Naive thymus-derived CD4-positive, alpha-beta T cell (primary cell): ENCODE data around the gene LIMS2. TPM values are rescaled to one million over a fixed set of nuclear protein-coding genes. Genes with fewer than 3 reads are reported as not detected.

Source experiments
- ATAC-seq: fragments of 150-1000 bp; cut with Tn5 transposase; 2 replicates; pipeline ENCODE4 v1.10.0; 2021; ENCODE audit warnings: mild to moderate bottlenecking, moderate library complexity
- CTCF ChIA-PET: fragments of 350-600 bp; sonication (Branson Sonifier 250); formaldehyde crosslinking; loops from one replicate; lab custom pipeline; 2021; ENCODE audit warnings: antibody characterized with exemption; lab: Charles Lee
- POLR2A ChIA-PET: fragments of 350-600 bp; sonication (Branson Sonifier 250); formaldehyde crosslinking; loops from one replicate; lab custom pipeline; 2021; ENCODE audit warnings: antibody characterized with exemption, inconsistent platforms; lab: Charles Lee
- DNase-seq, 9 donors: peaks; one replicate each; pipeline versions ENCODE4 v3.0.0 to v3.0.0-alpha.2; 2020 to 2022; ENCODE audit warnings: mixed read lengths in 1 of 9
- H3K27ac ChIP-seq: one replicate; pipeline ENCODE4 v1.7.0; 2013; ENCODE audit warnings: mild to moderate bottlenecking, low read depth, low read length, moderate library complexity
- H3K27me3 ChIP-seq, 2 donors: one replicate each; pipeline ENCODE4 v1.7.0; 2013; ENCODE audit warnings: low read length in 2 of 2, mild to moderate bottlenecking in 2 of 2, moderate library complexity in 2 of 2; ENCODE audit not compliant: control insufficient read depth in 2 of 2, insufficient read depth in 2 of 2
- H3K36me3 ChIP-seq, 3 experiments: 1 replicate in 2 of 3; 2 replicates in 1 of 3; pipeline ENCODE4 v1.7.0; 2013; ENCODE audit warnings: low read length in 3 of 3, mild to moderate bottlenecking in 3 of 3, moderate library complexity in 1 of 3; ENCODE audit not compliant: insufficient read depth in 3 of 3, control insufficient read depth in 2 of 3
- H3K4me1 ChIP-seq, 2 donors: one replicate each; pipeline ENCODE4 v1.7.0; 2013; ENCODE audit warnings: low read length in 2 of 2, mild to moderate bottlenecking in 2 of 2, moderate library complexity in 1 of 2; ENCODE audit not compliant: control insufficient read depth in 2 of 2, insufficient read depth in 2 of 2
- H3K4me3 ChIP-seq: 2 replicates; pipeline ENCODE4 v1.7.0; 2013; ENCODE audit warnings: mild to moderate bottlenecking, low read length
- H3K9me3 ChIP-seq, 3 experiments: 1 replicate in 2 of 3; 2 replicates in 1 of 3; pipeline ENCODE4 v1.7.0; 2013; ENCODE audit warnings: low read length in 3 of 3; ENCODE audit not compliant: control insufficient read depth in 2 of 3
- H3K27ac Mint-ChIP-seq, 9 donors: one replicate each; pipeline ENCODE4 v1.8.0; 2020 to 2022; ENCODE audit warnings: mixed read lengths in 9 of 9, mild to moderate bottlenecking in 8 of 9, moderate library complexity in 5 of 9, inconsistent platforms in 2 of 9
- H3K27me3 Mint-ChIP-seq, 5 donors: one replicate each; pipeline ENCODE4 v1.8.0; 2021 to 2022; ENCODE audit warnings: mixed read lengths in 5 of 5, mild to moderate bottlenecking in 1 of 5
- H3K36me3 Mint-ChIP-seq, 5 donors: one replicate each; pipeline ENCODE4 v1.8.0; 2020 to 2022; ENCODE audit warnings: mixed read lengths in 5 of 5, mild to moderate bottlenecking in 3 of 5, inconsistent platforms in 1 of 5
- H3K4me1 Mint-ChIP-seq, 7 donors: one replicate each; pipeline ENCODE4 v1.8.0; 2020 to 2022; ENCODE audit warnings: mixed read lengths in 7 of 7, mild to moderate bottlenecking in 3 of 7, inconsistent platforms in 1 of 7
- H3K4me3 Mint-ChIP-seq, 10 donors: one replicate each; pipeline ENCODE4 v1.8.0; 2020 to 2022; ENCODE audit warnings: mild to moderate bottlenecking in 10 of 10, mixed read lengths in 10 of 10, moderate library complexity in 6 of 10, inconsistent platforms in 2 of 10
- H3K9me3 Mint-ChIP-seq, 11 donors: one replicate each; pipeline ENCODE4 v1.8.0; 2020 to 2022; ENCODE audit warnings: mixed read lengths in 11 of 11, mild to moderate bottlenecking in 4 of 11, inconsistent platforms in 1 of 11, moderate library complexity in 1 of 11
- intact Hi-C, 2 donors: fragments of 100-400 bp; cut with micrococcal nuclease; formaldehyde crosslinking; loops; one replicate each; pipeline ENCODE4 v1.15.1; 2023
- polyA plus RNA-seq, 2 donors: library from polyadenylated mRNA; unstranded; fragments of 300-500 nt; fragmentation: Illumina TruSeq; gene quantifications; one replicate each; pipeline ENCODE4 v1.2.3, GENCODE V29; 2021
- total RNA-seq, 6 experiments: library from RNA in 5 of 6; stranded (reverse) in 5 of 6; gene quantifications; 1 replicate in 5 of 6; 2 replicates in 1 of 6; pipeline ENCODE4 v1.2.3 and lab custom pipeline; 2021 to 2026

Gene LIMS2, protein sequence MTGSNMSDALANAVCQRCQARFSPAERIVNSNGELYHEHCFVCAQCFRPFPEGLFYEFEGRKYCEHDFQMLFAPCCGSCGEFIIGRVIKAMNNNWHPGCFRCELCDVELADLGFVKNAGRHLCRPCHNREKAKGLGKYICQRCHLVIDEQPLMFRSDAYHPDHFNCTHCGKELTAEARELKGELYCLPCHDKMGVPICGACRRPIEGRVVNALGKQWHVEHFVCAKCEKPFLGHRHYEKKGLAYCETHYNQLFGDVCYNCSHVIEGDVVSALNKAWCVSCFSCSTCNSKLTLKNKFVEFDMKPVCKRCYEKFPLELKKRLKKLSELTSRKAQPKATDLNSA
- total RNA-seq (10 to 100 TPM in 2 of 5 experiments, 1 to 10 TPM in 3; 5.3 to 13.7 (median 10.0) TPM), polyA plus RNA-seq (10 to 100 TPM; 17.0 to 27.0 TPM), total RNA-seq (lab: John Stamatoyannopoulos, UW) (3.2 reads per million, percentile 17 among the genes with 10 or more reads in this experiment)

DNA sequence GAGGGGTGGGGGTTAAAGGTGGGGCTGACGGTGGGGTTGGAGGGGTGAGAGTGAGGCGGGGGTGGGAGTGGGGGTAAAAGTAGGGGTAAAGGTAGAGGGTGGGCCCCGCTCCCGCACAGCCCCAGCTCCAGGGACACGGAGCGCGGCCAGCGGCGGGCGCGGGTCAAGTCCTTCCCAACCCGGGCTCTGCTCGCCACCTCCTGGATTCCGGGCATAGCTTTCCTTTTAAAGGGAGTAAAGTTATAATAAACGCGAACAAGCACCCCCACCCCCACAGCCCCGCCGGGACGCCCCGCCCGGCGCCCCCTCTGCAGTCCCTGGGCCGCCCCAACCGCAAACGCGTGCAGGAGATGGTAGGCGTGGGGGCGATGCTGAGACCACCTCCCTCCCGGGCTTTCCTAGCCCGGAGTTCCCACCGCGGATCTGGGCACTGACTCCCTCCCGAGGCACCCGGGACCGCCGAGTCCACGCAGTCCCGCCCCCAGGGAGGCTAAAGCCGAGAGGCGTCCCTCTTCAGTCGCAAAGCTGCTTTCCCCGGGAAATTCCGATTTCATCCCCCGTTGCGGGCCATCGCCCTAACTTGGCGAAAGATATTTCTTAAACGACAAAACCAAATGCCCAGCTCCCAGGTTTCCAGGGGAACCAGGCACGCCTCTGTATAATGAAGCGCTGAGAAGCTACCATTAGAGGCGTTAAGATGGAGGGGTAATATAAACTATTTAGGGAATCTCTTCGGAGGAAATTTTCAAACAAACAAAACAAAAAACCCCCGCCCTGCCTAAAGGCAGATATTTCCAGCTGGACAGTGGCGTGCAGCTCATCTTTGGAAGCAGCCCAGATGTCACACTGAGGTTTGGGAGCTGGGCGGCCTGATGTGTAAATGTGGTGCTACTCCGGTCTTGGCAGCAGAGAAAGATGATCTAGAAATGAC is at the start of gene LIMS2:
Gene LIMS2, minus strand, starts transcription at position 200 of the 931 bp plus-strand sequence. CDS start 506 bp downstream, outside the sequence.
- no peak for ATAC-seq
- no peak for DNase-seq

DNA sequence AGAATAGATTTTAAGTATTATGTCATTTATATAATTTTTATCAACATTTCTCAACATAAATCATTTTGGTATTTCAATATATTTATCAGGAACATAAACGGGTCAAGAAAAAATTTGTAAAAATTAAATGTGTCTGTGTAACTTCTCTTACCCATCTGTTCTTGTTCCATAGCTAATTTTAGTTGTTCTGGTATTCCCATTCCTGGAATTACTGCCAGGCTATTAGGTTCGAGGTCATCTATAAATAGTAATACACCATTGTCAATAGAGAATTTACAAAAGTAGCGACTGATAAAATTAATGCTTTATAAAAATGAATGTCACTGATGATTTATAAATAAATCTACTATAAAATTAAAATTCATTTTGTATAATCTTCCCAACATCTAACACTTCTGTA is 47.5 kb upstream of the LIMS2 start:
- Mint-ChIP-seq H3K27ac (no peak overlapping the region), H3K36me3 (peaks cover 18 to 59% (median 25%) of the 10 kb centered on the region in 5 donors), H3K4me1 (peaks cover 0 to 12% (median 0%) of the 10 kb centered on the region in 7 donors), H3K27me3 (no peaks in the 10 kb centered on the region), H3K4me3 (no peak overlapping the region), H3K9me3 (no peaks in the 10 kb centered on the region)
- H3K27ac ChIP-seq = no peak overlapping the region
- DNase-seq = no peak
- POLR2A ChIA-PET = no interaction called here
- no peak for ATAC-seq
- H3K9me3 ChIP-seq = no peaks in the 10 kb centered on the region
- intact Hi-C loops = no loop called here
- CTCF ChIA-PET = no interaction called here
- no peaks in the 10 kb centered on the region for H3K4me1 ChIP-seq
- no peak overlapping the region for H3K4me3 ChIP-seq
- H3K27me3 ChIP-seq = no peaks in the 10 kb centered on the region
- H3K36me3 ChIP-seq = peaks cover 0 to 41% (median 14%) of the 10 kb centered on the region in 3 experiments

More for the DNA sequence above, at the start of gene LIMS2:
- H3K9me3 Mint-ChIP-seq = no peaks in the 10 kb centered on the region
- peak within 1 kb of the TSS; percentile 20 for H3K4me3 ChIP-seq
- H3K9me3 ChIP-seq = no peaks in the 10 kb centered on the region
- peaks cover 51 to 64% (median 56%) of the 10 kb centered on the region in 5 donors for H3K27me3 Mint-ChIP-seq
- no peaks in the 10 kb centered on the region for H3K4me1 ChIP-seq
- no peak within 1 kb of the TSS for H3K27ac ChIP-seq
- intact Hi-C loops = no loop called here
- H3K36me3 Mint-ChIP-seq = no peaks in the 10 kb centered on the region
- peak within 1 kb of the TSS in 2 of 9 donors; percentile 50 to 59 for H3K27ac Mint-ChIP-seq
- H3K4me1 Mint-ChIP-seq = peaks cover 4 to 13% (median 11%) of the 10 kb centered on the region in 7 donors
- POLR2A ChIA-PET = interaction anchor here (1.1 kb wide), 1 partner anchor 25 kb away, joined by 4 read pairs; no protein-coding TSS in a partner anchor
- peak within 1 kb of the TSS; percentile 76 to 87 (median 80) for H3K4me3 Mint-ChIP-seq
- peaks cover 0 to 6% of the 10 kb centered on the region in 2 donors for H3K27me3 ChIP-seq
- CTCF ChIA-PET = interaction anchor here (0.7 kb wide), 1 partner anchor 84 kb away, joined by 5 read pairs; no protein-coding TSS in a partner anchor
- H3K36me3 ChIP-seq = no peaks in the 10 kb centered on the region

DNA sequence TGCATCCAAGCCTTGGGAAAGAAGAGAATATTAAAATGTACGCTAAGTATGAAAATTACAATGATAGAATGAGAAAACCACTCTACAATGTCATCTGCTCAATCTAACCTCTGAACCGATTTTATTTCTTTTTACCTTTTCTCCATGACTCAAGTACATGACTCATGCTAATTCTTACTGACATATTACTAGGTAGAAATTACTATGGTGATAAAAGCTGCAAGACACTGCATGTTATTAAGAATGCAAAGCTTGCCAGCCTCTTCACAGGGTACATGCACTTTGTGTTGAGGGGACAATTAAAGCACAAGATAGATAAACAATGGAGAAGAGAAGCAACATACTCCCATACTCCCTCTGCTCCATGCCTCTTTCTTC is 46.6 kb upstream of the LIMS2 start:
- peak overlapping the region in 1 of 9 donors; percentile 22 for H3K27ac Mint-ChIP-seq
- CTCF ChIA-PET = no interaction called here
- no peak overlapping the region for H3K4me3 Mint-ChIP-seq
- peaks cover 0 to 12% (median 0%) of the 10 kb centered on the region in 7 donors for H3K4me1 Mint-ChIP-seq
- H3K9me3 Mint-ChIP-seq = no peaks in the 10 kb centered on the region
- no peaks in the 10 kb centered on the region for H3K9me3 ChIP-seq
- H3K27ac ChIP-seq = no peak overlapping the region
- intact Hi-C loops = no loop called here
- DNase-seq (no peak), ATAC-seq (no peak)
- no peaks in the 10 kb centered on the region for H3K4me1 ChIP-seq
- H3K4me3 ChIP-seq = no peak overlapping the region
- H3K36me3 Mint-ChIP-seq = peaks cover 18 to 61% (median 25%) of the 10 kb centered on the region in 5 donors
- H3K27me3 ChIP-seq = no peaks in the 10 kb centered on the region
- peaks cover 0 to 42% (median 14%) of the 10 kb centered on the region in 3 experiments for H3K36me3 ChIP-seq
- POLR2A ChIA-PET = no interaction called here
- no peaks in the 10 kb centered on the region for H3K27me3 Mint-ChIP-seq

DNA sequence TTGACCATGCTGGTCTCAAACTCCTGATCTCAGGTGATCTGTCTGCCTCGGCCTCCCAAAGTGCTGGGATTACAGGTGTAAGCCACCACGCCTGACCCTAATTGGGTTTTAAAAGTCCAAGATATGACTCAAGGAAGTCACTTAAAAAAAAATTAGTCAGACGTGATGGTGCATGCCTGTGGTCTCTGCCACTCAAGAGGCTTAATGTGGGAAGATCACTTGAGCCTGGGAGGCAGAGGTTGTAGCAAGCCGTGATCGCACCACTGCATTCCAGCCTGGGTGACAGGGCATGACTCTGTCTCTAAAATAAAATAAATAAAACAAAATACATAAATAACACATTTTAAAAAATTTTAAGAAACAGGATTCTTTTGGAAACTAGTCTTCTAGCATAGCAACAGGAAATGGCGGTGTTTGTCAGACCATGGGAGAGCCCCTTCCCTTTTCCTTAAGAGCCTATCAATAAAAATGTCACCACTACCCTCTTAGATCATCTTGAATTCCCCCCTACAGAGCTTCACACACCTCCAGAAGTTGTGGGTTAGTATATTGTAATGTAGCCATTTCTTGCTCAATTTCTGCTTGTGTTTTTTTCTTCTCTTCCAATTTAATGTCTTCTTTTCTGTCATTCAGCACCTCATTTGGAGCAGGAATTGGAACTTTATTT is 46.1 kb upstream of the LIMS2 start:
- POLR2A ChIA-PET = no interaction called here
- H3K9me3 ChIP-seq = no peaks in the 10 kb centered on the region
- Mint-ChIP-seq H3K36me3 (peaks cover 21 to 62% (median 25%) of the 10 kb centered on the region in 5 donors), H3K4me1 (peaks cover 0 to 12% (median 0%) of the 10 kb centered on the region in 7 donors), H3K27ac (peak overlapping the region in 1 of 9 donors; percentile 22), H3K4me3 (no peak overlapping the region), H3K27me3 (no peaks in the 10 kb centered on the region), H3K9me3 (no peaks in the 10 kb centered on the region)
- intact Hi-C loops = no loop called here
- peaks cover 0 to 47% (median 14%) of the 10 kb centered on the region in 3 experiments for H3K36me3 ChIP-seq
- DNase-seq = no peak
- H3K4me3 ChIP-seq = no peak overlapping the region
- no peaks in the 10 kb centered on the region for H3K27me3 ChIP-seq
- no peak for ATAC-seq
- no peak overlapping the region for H3K27ac ChIP-seq
- CTCF ChIA-PET = no interaction called here
- H3K4me1 ChIP-seq = no peaks in the 10 kb centered on the region

DNA sequence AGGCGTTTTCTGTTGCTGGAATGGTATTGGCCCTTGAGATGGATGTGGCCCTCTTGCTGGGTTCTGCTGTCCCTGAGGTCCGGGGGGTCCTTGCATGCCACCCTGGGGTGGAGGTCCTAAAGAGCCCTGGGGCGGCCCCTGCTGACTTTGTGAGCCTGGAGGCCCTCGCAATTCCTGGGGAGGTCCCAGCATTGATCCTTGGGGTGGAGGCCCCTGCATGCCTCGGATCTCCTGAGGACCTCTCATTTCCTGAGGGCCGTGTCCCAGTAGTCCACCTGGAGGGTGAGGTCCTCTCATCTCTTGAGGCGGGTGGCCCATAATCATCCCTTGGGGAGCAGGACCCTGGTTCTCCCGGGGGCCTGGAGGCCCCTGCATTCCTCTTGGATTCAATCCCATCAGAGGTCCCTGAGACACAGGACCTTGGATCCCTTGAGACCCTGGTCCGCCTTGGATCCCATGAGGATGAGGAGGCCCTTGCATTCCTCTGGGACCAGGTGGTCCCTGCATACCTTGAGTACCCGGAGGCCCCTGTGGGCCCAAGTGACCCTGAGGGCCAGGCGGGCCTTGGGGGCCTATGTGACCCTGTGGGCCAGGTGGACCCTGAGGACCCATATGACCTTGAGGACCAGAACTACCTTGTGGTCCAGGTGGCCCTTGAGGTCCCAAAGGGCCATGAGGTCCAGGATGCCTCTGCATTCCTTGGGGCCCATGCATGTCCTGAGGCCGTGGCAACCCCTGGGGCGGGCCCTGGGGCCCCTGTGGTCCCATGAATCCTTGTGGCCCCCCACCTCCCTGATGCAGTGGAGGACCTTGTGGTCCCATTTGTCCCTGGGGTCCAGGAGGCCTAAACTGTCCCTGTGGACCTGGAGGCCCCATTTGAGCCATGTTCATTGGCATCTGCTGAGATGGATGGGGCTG is 44.2 kb upstream of the LIMS2 start:
- no peaks in the 10 kb centered on the region for H3K9me3 Mint-ChIP-seq

More for the DNA sequence above, 44.2 kb upstream of the LIMS2 start:
- ATAC-seq (no peak), DNase-seq (no peak)
- Mint-ChIP-seq H3K36me3 (peaks cover 17 to 55% (median 22%) of the 10 kb centered on the region in 5 donors), H3K27me3 (no peaks in the 10 kb centered on the region), H3K4me1 (peaks cover 0 to 12% (median 0%) of the 10 kb centered on the region in 7 donors), H3K4me3 (no peak overlapping the region), H3K27ac (no peak overlapping the region)
- Histone ChIP-seq H3K36me3 (peaks cover 0 to 50% (median 14%) of the 10 kb centered on the region in 3 experiments), H3K27me3 (no peaks in the 10 kb centered on the region), H3K4me3 (no peak overlapping the region), H3K9me3 (no peaks in the 10 kb centered on the region), H3K4me1 (no peaks in the 10 kb centered on the region), H3K27ac (no peak overlapping the region)
- intact Hi-C loops = no loop called here
- ChIA-PET POLR2A (interaction anchor here (1.1 kb wide), 1 partner anchor 17 kb away, joined by 3 read pairs; no protein-coding TSS in a partner anchor), CTCF (no interaction called here)
